OCI-LY1 (cell line): ENCODE measurements around the gene PACRG.

Source experiments
- H2AFZ ChIP-seq: fragments of 200-600 bp; sonication (generic), shearing (Covaris generic); 2 replicates; pipeline ENCODE4 v1.6.0; 2014; ENCODE audit warnings: antibody characterized with exemption, mild to moderate bottlenecking, low read length
- H3F3A ChIP-seq: fragments of 200-600 bp; sonication (generic), shearing (Covaris generic); 2 replicates; pipeline ENCODE4 v1.6.0; 2014; ENCODE audit warnings: mild to moderate bottlenecking, antibody characterized with exemption, low read length, moderate library complexity; ENCODE audit not compliant: insufficient read depth
- H3K27ac ChIP-seq: fragments of 200-600 bp; sonication (generic); 2 replicates; pipeline ENCODE4 v1.5.1; 2014; ENCODE audit warnings: low read length, mixed run types, mild to moderate bottlenecking, low read depth; ENCODE audit not compliant: poor library complexity, severe bottlenecking
- H3K27me3 ChIP-seq: fragments of 200-600 bp; sonication (generic); 2 replicates; pipeline ENCODE4 v1.6.0; 2014; ENCODE audit warnings: antibody characterized with exemption, mild to moderate bottlenecking, low read length, moderate library complexity; ENCODE audit not compliant: insufficient read depth
- H3K36me3 ChIP-seq: fragments of 200-600 bp; sonication (generic); 2 replicates; pipeline ENCODE4 v1.6.1; 2014; ENCODE audit warnings: mild to moderate bottlenecking, antibody characterized with exemption, low read length, moderate library complexity, mixed read lengths; ENCODE audit not compliant: insufficient read depth
- H3K4me1 ChIP-seq: fragments of 200-600 bp; sonication (generic); 2 replicates; pipeline ENCODE4 v1.5.1; 2014; ENCODE audit warnings: mild to moderate bottlenecking, low read length, moderate library complexity; ENCODE audit not compliant: insufficient read depth, severe bottlenecking
- H3K4me2 ChIP-seq: fragments of 200-600 bp; sonication (generic), shearing (Covaris generic); 2 replicates; pipeline ENCODE4 v1.6.1; 2014; ENCODE audit warnings: low read length
- H3K4me3 ChIP-seq: fragments of 200-600 bp; sonication (generic); 2 replicates; pipeline ENCODE4 v1.5.1; 2014; ENCODE audit warnings: low read length, low read depth, mild to moderate bottlenecking, mixed read lengths; ENCODE audit not compliant: poor library complexity, severe bottlenecking
- H3K79me2 ChIP-seq: fragments of 200-600 bp; shearing (Covaris generic); 2 replicates; pipeline ENCODE4 v1.6.1; 2016; ENCODE audit warnings: mixed run types, low read length, mixed read lengths; ENCODE audit not compliant: insufficient read depth
- H3K9ac ChIP-seq: fragments of 200-600 bp; sonication (generic), shearing (Covaris generic); 2 replicates; pipeline ENCODE4 v1.6.1; 2014; ENCODE audit warnings: mild to moderate bottlenecking, low read length, mixed read lengths
- H3K9me2 ChIP-seq: fragments of 200-600 bp; sonication (generic), shearing (Covaris generic); 2 replicates; pipeline ENCODE4 v1.6.1; 2014; ENCODE audit warnings: low read depth, mild to moderate bottlenecking, low read length, mixed read lengths
- H3K9me3 ChIP-seq: fragments of 200-600 bp; shearing (Covaris generic); 2 replicates; pipeline ENCODE4 v1.6.1; 2014; ENCODE audit warnings: low read length, mixed read lengths
- H4K20me1 ChIP-seq: fragments of 200-600 bp; sonication (generic), shearing (Covaris generic); 2 replicates; pipeline ENCODE4 v1.6.0; 2016; ENCODE audit warnings: mild to moderate bottlenecking, low read length; ENCODE audit not compliant: insufficient read depth
- CTCF ChIP-seq: fragments of 200-600 bp; sonication (generic), shearing (Covaris generic); IDR thresholded peaks from 2 replicates; pipeline ENCODE4 v1.5.1; 2017; ENCODE audit warnings: mild to moderate bottlenecking, antibody characterized with exemption, low read length, moderate library complexity, mixed read lengths
- EZH2 ChIP-seq: fragments of 200-600 bp; sonication (generic), shearing (Covaris generic); IDR thresholded peaks from 2 replicates; pipeline ENCODE4 v1.8.0; 2017; ENCODE audit warnings: borderline replicate concordance, mixed run types, mild to moderate bottlenecking, antibody characterized with exemption, low read length, moderate library complexity, mixed read lengths

PACRG gene

GRCh38 chr6:163181666-163182180 is 453.9 kb downstream of the PACRG start:
- no peaks in the 10 kb centered on the region for H3K27me3 ChIP-seq
- no peaks in the 10 kb centered on the region for H4K20me1 ChIP-seq
- H3K79me2 ChIP-seq: no peaks in the 10 kb centered on the region
- no peak overlapping the region for H3K9ac ChIP-seq
- no peak overlapping the region for H3K4me3 ChIP-seq
- no peaks in the 10 kb centered on the region for H3K9me2 ChIP-seq
- no peaks in the 10 kb centered on the region for H3K4me1 ChIP-seq
- H3K36me3 ChIP-seq: no peaks in the 10 kb centered on the region
- H3K27ac ChIP-seq: no peak overlapping the region
- no peak overlapping the region for H2AFZ ChIP-seq
- H3K9me3 ChIP-seq: no peaks in the 10 kb centered on the region
- H3F3A ChIP-seq: no peaks in the 10 kb centered on the region
- H3K4me2 ChIP-seq: no peak overlapping the region
- no peak for TF ChIP-seq CTCF
- no peak for TF ChIP-seq EZH2

DNA sequence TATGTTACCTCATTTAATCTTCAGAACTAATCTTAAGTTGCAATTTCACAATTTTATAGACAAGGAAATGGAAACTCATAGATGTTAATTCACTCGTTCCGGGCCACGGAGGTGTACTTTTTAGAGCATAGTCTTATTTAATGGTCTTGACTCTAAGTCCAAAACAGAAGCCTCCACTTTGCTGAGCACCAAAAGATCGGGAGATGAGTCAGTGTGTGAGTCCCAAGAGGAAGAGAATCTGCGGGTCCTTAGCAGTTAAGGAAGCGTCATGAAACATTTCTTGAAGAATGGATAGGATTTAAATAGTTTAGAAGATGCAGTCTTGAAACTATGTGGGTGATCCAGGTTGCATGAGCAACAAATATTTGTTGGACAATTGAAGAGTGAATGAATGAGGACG is 454.9 kb downstream of the PACRG start:
- H3K4me1 ChIP-seq: no peaks in the 10 kb centered on the region
- H2AFZ ChIP-seq: no peak overlapping the region
- no peak overlapping the region for H3K27ac ChIP-seq
- H3K79me2 ChIP-seq: no peaks in the 10 kb centered on the region
- H3K9ac ChIP-seq: no peak overlapping the region
- TF ChIP-seq EZH2 (no peak), CTCF (no peak)
- H3K9me2 ChIP-seq: no peaks in the 10 kb centered on the region
- no peaks in the 10 kb centered on the region for H3K36me3 ChIP-seq
- no peak overlapping the region for H3K4me2 ChIP-seq
- H3F3A ChIP-seq: no peaks in the 10 kb centered on the region
- no peaks in the 10 kb centered on the region for H3K27me3 ChIP-seq
- no peaks in the 10 kb centered on the region for H3K9me3 ChIP-seq
- H4K20me1 ChIP-seq: no peaks in the 10 kb centered on the region
- no peak overlapping the region for H3K4me3 ChIP-seq

GRCh38 chr6:163183806-163184205 is 456.0 kb downstream of the PACRG start:
- no peaks in the 10 kb centered on the region for H3K79me2 ChIP-seq
- no peaks in the 10 kb centered on the region for H3K9me2 ChIP-seq
- H3K36me3 ChIP-seq: no peaks in the 10 kb centered on the region
- H3K4me1 ChIP-seq: no peaks in the 10 kb centered on the region
- H3K9ac ChIP-seq: no peak overlapping the region
- H3K4me3 ChIP-seq: no peak overlapping the region
- no peaks in the 10 kb centered on the region for H3K9me3 ChIP-seq
- TF ChIP-seq EZH2: no peak
- TF ChIP-seq CTCF: no peak
- no peaks in the 10 kb centered on the region for H4K20me1 ChIP-seq
- no peaks in the 10 kb centered on the region for H3F3A ChIP-seq
- no peaks in the 10 kb centered on the region for H3K27me3 ChIP-seq
- H3K27ac ChIP-seq: no peak overlapping the region
- H3K4me2 ChIP-seq: no peak overlapping the region
- no peak overlapping the region for H2AFZ ChIP-seq
